GM10266 (cell line): ENCODE results near the gene MIF4GD.
"Not testable (repeated sequence)": the region's sequence is repeated elsewhere in the genome, so short reads cannot be mapped to it uniquely, and the experiment has no call there.

Experiments used
- DNase-seq: peaks from one replicate; pipeline ENCODE4 v3.0.0; 2012; ENCODE audit errors: extremely low spot score
- TF ChIP-seq, protein P1 (sequence below): IDR thresholded peaks from 2 replicates; pipeline ENCODE4 v1.5.1; 2012; ENCODE audit warnings: mild to moderate bottlenecking, low read depth; ENCODE audit not compliant: control insufficient read depth, insufficient read depth; ENCODE audit errors: missing control alignments

The MIF4GD gene

DNA sequence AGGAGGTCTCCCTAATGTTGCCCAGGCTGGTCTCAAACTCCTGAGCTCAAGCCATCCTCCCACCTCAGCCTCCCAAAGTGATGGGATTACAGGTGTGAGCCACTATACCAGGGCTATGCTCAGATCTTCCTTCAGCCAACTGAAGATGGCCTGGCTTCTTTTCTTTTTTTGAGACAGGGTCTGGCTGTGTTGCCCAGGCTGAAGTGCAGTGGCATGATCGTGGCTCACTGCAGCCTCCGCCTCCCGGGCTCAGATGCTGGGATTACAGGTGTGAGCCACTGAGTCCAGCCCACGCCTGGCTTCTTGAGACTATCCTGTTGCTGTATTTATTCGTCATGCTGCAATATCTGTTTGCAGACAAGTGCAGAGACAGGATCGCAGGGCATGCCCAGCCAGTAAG, 14.1 kb upstream of the MIF4GD start:
- TF ChIP-seq, protein P1, sequence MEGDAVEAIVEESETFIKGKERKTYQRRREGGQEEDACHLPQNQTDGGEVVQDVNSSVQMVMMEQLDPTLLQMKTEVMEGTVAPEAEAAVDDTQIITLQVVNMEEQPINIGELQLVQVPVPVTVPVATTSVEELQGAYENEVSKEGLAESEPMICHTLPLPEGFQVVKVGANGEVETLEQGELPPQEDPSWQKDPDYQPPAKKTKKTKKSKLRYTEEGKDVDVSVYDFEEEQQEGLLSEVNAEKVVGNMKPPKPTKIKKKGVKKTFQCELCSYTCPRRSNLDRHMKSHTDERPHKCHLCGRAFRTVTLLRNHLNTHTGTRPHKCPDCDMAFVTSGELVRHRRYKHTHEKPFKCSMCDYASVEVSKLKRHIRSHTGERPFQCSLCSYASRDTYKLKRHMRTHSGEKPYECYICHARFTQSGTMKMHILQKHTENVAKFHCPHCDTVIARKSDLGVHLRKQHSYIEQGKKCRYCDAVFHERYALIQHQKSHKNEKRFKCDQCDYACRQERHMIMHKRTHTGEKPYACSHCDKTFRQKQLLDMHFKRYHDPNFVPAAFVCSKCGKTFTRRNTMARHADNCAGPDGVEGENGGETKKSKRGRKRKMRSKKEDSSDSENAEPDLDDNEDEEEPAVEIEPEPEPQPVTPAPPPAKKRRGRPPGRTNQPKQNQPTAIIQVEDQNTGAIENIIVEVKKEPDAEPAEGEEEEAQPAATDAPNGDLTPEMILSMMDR: no peak
- no peak for DNase-seq

DNA sequence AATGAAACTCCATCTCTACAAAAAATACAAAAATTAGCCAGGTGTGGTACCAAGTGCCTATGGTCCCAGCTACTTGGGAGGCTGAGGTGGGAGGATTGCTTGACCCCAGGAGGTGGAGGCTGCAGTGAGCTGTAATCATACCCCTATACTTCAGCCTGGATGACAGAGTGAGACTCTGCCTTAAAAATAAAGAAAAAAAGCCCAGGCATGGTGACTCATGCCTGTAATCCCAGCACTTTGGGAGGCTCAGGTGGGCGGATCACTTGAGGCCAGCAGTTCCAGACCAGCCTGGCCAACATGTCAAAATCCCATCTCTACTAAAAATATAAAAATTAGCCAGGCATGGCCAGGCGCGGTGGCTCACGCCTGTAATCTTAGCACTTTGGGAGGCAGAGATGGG, 9.2 kb upstream of the MIF4GD start:
- DNase-seq: not testable (repeated sequence)

DNA sequence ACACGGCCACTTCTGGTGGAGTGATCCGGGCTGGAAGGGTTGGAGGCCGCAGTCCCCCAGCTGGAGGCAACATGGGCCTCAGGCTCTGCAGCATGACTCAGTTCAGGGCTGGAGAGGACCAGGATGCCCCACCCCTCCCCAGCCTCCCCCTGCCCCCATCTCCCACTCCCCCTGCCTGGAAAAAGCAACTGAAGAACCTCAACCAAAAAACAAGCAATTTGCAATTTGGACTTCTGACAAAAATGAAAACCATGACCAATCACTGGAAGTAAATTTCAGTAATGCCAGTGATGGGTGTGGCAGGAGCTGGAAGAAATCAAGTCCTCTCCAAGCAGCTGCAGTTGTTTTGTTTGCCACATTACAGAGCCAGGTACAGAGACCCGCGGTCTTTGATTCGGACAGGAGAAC, 6.6 kb upstream of the MIF4GD start:
- TF ChIP-seq, protein P1: no peak
- DNase-seq: no peak

DNA sequence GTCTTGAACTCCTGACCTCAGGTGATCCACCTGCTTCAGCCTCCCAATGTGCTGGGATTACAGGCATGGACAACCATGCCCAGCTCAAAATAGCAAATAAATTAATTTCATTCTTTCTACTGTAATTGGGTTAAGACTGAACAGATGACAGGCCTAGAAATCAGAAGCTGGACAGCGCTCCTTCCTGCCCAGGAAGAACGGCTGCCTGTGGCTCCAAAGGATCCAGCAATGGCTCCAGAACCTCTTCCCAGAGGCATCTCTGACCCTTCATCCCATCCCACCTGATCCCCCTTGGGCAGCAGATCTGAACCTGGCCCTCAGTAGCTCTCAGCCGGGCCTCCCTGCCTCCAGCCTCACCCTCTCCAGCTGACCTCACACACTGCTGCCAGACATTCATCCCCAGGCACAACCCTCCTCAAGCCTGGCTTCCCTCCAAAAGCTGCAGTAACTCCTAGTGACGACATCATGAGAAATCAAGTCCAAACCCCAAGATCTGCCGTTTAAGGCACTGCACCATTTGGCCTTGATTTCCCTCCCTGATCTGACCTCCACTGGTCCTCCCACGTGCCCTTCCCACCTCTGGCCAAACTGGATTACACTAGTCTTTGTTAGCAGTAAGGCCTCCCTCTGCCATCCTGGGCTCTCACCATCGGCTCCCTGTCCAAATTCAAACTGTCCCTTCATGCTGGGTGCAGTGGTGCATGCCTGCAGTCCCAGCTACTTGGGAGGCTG, 3.1 kb upstream of the MIF4GD start:
- TF ChIP-seq, protein P1: no peak
- DNase-seq: no peak

DNA sequence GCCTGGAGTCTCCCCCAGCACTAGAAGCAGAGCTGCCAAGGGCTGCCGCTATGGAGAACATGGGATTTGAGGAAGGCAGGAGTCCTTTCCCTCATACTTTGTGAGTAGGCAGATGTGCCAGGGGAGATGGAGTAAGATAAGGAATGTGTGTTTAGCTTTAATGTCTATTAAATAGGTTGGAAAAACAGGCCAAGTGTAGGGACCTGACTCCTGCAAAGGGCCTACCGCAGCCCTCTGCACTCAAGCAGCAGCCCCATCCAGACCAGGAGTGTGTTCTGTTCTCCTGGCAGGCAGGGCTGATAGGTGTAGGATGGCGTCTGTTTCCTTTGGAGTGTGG, 1.8 kb upstream of the MIF4GD start:
- DNase-seq: no peak
- TF ChIP-seq, protein P1: no peak

DNA sequence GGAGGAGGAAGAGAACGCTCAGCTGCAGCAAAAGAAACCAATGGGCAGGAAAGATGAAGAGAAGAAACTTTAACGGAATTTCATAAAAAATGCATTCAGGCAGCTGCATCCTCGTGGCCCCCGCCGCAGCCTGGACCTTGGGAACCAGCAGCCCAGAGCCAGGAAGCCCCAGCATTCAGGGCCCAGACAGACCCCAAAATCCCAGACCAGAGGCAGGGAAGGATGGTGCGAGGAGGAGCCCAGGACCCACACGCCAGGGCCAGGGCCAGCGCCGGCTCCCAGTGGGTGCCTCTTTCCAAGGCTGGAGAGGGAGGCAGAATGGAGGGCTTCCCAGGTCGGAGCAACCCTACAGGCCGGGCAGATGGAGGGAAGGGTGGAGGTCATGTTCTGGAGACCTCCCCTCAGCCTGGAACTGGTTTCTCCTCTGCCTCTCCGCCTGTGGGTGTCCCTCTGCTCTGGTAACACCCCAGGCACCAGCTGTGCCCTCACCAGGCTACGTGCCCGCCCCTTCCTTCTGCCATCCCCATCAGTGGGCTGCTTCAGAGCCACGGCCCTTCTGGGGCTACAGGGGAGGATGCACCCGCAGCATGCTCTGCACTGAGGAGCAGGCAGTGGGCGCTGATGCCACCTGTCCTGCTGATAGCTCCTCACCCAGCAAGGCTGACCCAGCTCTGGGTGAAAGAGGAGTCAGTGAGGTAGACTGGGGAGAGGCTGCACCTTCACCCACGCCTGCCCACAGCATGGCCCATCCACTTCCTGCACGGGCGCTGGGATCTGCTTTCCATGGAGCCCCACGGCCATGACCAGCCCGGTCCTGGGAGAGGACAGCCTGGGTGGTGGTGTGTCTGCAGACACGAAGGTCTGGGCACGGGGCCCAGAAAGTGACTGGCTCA, 1.2 kb upstream of the MIF4GD start:
- TF ChIP-seq, protein P1: no peak
- no peak for DNase-seq

DNA sequence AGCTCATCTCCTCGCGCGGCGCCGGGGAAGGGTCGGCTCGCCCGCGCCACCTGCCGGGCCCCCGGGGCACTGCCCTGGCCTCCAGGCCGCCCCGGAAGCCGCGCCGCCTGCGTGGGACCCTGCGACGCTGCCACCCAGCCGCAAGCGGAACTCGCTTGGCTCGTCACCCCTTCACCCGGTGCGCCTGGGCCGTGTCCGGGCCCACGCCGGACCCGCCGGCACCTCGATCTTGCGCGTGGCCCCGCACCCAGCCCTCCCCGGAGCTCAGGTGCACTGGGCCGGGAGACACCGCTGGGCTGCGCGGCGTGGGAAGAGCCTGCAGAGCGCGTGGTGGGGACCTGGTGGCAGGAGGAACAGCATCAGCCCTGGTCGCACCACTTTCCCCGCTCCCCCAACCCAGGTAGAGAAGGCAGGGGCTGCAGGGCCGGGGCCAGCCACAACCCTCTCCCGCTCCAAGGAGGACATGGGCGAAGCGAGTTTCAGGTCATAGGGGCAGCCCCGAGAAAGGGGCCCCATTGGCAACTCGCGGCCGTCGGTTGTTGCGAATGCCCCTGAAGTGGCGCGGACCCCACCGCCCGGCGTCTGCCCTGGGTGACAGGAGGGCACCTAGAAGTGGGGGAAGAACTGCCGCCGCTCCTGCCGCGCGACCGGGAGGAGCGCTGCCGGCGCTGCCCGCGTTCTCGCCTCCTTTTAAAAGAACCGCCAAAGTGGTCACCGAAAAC, 363 bp upstream of the MIF4GD start:
- DNase-seq: peak; percentile 98
- TF ChIP-seq, protein P1: peak; percentile 99
